ACHN (cell line): ENCODE measurements around the gene TREH.
A peak's percentile ranks its signal among the peaks of the same experiment; 100 is the strongest.

Experiments used
- DNase-seq: peaks from one replicate; pipeline ENCODE4 v3.0.0-alpha.2; 2015
- in situ Hi-C: cut with HindIII; loops from 2 replicates; pipeline ENCODE4 v1.10.0; 2017; ENCODE audit warnings: low sequenced_read_pairs, low pct_ligation_motif_present, low pct_unique_long_range_greater_than_20kb

TREH gene

DNA sequence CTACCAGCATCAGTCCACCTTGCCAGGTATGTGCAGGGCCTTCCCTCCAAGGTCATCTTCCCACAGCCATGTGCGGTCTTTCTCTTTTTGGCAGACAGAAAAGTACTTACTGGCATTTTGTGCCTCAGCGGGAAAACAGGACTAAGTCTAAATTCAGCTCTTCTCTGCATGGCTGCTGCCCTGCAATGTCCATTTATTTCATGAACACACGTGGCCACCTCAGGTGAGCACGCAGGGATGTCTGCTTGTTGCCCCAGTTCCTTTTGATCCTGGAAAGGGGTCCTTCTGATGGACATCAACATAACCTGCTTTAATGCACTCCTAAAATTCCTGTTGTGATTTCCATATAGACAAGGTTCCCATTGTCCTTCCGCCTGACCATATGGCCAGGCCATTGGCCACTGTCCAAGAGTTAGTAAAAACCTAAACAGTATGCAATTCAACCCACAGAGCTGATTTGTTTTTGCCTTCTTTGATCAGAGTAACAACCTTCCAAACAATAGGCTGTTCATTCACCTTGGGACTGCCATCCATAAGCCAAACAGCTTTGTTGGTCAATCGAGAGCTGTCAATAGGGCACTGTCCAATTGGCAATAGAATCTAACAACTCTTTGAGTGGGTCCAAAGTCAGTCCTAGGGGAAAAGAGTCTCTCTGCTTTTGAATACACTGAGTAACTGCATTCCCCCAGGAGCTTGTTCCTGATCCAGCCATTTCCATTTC lies 5.9 kb downstream of the TREH start:
- DNase-seq: no peak
- in situ Hi-C loops: no loop called here

- no peak for DNase-seq
- in situ Hi-C loops: no loop called here
Observed at GRCh38 chr11:118672846-118673245, 6.6 kb downstream of the TREH start.

GRCh38 chr11:118671254-118671653 lies 8.2 kb downstream of the TREH start:
- no peak for DNase-seq
- in situ Hi-C loops: no loop called here

DNA sequence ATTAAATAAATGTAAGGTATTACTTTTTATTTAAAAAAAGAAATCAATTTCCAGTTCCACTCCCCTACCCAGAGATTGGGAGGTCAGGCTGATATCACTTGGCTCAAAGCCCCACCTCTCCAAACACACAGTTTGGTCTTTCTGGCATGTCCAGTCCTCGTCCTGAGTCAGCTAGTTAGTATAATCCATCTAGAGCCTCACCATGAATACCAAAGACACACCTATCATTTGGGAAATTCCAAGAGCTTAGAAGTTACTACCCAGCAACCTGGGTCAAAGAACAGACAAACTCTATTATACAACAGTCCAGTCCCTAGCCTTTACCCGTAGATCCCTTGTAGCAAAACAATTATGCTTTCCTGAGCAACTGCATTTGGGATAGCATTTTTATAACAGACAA lies 9.4 kb downstream of the TREH start:
- no peak for DNase-seq
- in situ Hi-C loops: no loop called here

GRCh38 chr11:118666371-118666770 lies 13.1 kb downstream of the TREH start:
- in situ Hi-C loops: no loop called here
- no peak for DNase-seq

DNA sequence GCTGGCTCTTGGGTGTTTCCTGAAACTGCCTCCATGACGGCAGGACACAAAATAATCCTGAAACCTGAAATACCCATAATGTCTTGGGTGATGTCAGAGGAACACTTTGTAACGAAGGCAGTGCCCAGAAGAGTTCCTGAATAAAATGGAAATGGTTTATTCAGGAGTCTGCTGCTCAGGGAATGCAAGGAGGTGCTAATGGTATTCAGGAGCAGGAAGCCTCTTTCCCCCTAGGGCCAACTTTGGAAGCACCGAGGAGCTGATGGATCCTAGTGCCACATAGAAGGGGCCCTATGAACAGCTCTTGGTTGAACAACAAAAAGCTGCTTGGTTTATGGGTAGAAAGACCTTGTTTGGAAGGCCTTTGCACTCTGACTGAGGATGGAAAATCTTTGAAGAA lies 15.5 kb downstream of the TREH start:
- in situ Hi-C loops: no loop called here

GRCh38 chr11:118663381-118663780 lies 16.1 kb downstream of the TREH start:
- in situ Hi-C loops: no loop called here
- no peak for DNase-seq

More for the DNA sequence above, 15.5 kb downstream of the TREH start:
- no peak for DNase-seq

GRCh38 chr11:118662401-118663271 lies 16.8 kb downstream of the TREH start:
- in situ Hi-C loops: no loop called here
- DNase-seq: no peak

DNA sequence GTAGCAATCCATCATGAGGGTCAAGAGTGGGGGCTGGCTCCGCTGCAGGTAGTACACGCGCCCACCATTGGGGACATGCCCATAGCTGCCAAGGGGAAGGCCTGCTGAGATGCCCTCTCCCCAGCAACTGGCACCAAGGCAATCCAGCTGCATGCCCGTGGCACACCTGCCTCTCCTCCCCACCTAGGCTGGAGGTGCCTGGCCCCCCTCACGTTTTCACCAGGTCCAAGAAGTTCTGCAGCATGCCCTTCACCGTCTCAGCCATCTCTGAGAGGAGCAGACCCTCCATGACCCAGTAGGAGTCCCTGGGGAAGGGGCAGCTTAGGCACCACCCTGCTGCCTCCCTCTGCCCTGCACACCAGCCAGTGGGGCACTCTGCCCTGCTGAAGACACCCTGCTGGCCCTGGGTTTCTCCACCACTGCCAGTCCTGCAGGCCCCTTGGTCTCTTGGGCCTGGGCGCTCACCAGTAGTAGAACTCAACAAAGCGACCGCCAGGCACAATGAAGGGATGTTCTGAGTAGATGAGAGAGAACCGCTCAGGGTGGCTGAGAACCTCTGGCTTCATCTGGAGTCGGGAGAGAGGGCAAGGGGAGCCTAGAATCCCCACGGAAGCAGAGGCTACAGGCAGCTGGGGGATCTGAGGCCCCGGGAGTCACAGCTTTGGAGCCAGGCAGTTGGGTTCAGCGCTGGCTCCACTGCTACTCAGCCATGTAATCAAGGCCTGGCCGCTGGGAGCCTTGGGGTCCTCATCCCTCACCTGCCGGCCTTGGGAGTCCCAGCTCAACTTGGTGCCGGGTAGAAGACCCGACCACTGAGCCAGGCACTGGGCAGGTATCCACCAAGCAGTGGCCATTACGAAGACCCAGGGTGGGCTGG lies 17.8 kb downstream of the TREH start:
- DNase-seq: no peak
- in situ Hi-C loops: no loop called here

DNA sequence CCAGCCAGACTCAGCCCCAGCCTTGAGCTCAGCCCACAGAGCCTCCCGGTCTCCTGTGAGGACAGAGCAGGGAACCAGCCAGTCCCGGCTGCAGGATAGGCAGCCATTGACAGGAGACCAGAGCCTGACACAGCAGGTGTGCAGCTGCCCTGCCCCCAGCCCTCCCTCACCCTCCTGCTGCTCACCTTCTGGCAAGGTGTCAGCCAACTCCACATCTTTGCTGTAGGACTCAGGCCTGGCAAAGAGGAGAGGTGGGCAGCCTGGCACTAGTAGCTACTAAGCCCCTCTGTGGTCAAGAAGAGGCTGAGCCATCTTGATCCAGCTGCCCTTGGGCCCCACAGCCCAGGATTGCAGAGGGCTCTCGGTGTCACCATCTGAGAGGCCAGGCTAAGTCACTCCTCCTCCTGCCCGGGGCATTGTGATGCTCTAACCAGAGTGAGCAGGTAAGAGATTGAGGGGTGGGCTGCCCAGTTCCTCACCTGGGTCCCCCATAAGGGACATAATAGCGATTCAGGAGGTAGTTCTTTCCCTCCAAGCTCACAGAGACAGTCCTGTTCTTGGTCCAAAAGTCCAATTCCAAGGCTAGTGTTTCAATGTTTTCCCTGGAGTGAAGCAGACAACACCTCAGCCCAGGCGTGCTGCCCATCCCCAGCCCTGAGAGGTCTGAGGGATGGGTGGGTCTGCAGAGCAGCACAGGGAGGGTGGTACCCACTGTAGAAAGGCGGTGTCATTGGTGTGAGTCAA lies 18.6 kb downstream of the TREH start:
- no peak for DNase-seq
- in situ Hi-C loops: no loop called here

DNA sequence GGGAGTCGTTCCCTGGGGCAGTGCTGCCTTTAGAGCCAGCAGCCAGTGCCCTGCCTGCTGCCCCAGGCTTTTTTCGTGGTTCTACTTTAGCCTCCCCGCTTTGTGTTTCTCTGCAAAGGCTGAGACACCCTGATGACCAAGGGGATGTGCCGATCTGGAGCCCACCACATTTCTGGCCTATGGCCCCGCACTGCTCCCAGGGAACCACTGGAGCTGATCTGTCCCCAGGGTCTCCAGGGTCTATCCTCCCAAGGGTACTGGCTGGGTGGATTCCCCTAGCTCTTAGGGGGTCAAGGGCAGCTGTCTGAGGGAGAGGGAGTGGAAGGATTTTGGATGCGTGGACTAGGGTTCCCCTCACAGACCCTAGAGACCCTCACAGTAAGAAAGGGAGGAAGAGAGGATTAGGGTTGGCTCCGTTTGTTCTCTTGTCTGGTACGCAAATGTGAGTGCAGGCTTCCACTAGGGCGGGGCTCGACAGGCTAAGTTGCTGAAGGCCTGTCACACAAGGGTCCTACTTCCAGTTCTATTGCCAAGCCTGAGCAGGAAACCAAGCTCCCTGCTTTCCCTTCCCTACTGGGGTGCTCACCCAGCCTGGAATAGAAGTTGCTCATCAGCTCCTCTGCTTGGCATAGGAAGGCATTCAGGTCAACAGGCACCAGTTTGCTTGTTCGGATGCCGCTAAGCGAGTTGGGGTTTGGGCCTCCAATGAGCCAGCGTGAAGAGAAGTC lies 19.3 kb downstream of the TREH start:
- in situ Hi-C loops: no loop called here
- no peak for DNase-seq

DNA sequence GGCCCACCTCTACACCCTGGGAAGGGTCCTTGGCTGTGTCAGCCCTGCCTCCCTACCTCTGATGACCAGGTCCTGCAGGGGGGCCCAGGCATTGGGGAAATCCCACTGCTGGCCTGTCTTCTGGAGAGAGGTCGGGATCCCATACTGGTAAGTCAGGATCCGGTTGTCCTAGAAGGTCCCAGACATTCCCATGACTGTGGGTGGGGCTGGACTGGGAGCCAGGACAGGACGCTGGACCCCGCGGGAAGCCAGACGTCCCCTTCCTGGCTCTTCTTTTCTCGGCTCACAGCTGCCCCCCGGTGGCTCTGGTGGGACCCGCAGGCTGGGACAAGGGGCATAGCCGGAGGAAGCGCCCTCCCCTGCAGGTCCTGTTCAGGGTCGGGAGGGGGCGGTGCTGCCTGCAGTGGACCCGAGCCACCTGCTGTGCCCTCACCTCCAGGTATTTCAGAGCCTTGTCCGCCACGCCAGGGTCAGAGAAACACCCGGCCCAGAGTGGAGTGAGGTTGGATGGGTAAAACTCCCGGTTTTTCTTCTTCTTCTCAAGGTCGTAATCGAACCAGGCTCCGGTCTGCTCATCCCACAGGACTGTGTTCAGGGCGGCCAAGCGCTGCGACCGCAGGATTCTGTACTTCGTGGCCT lies 20.0 kb downstream of the TREH start:
- in situ Hi-C loops: no loop called here

GRCh38 chr11:118658429-118659313 lies 20.8 kb downstream of the TREH start:
- in situ Hi-C loops: no loop called here
- peak; percentile 46 for DNase-seq

More for the DNA sequence above, 20.0 kb downstream of the TREH start:
- peak; percentile 85 for DNase-seq

DNA sequence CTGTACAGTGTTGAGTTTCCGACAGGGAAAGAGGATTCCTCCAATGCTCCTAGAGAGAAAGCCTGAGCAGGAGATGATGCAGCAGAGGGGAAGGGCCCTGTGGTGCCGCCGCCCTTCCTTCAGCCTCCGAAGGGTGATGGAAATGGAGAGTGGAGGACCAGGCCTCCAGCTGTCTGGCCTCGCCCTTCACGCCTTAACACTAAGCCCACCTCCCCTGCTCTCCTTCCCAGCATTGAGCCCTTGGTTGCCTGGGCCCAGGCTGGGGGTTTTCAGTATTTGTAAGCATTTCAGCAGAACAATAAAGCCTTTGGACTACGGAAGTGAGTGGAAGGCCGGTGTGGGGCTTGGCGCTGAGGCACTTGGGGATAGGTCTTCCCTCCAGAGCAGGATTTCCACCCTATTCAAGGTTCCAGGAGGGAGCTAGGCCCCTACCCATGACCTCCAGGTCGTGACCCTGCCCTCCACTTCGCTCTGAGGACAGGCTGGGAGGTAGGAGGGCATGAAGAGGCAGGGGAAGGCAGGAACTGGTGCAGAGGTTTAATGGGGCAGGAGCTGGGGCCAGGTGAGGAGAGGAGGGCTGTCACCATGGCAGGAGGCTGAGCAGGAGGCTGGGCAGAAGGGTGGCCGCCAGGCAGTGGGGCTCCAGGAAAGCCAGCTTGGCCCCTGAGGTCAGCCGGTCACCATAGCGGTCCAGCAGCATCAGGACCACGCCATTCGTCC lies 21.6 kb downstream of the TREH start:
- in situ Hi-C loops: no loop called here
- DNase-seq: no peak

- in situ Hi-C loops: no loop called here
- no peak for DNase-seq
Observed at GRCh38 chr11:118657238-118657637, 22.2 kb downstream of the TREH start.
